ENCODE results near the gene SLC22A23.

SLC22A23 gene

DNA sequence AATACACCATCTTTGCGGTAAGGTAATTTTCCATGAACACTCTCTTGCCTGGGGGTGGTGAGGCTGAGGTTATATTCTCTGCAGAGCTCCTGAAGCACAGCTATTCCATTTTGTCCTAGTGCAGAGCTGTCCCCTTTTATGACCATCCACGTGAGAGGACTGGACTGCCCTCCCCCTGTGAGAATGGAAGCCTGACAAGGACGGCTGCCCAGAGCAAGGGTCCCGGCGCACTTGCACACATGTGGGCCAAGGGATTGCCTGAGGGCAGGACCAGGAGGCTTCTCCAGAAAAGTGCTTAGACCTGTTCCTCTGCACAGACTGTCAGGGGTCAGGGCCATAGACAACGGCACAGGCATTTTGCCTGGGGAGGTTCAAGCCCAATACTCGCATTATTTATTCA, 48.2 kb downstream of the SLC22A23 start:
- peak overlapping the region; percentile 96 for H3K27ac ChIP-seq
- TF ChIP-seq CTCF (IDR thresholded peaks at IDR 0.05): no peak
- no peak for TF ChIP-seq ZFX (IDR thresholded peaks at IDR 0.05; ENCODE audit: borderline replicate concordance)

DNA sequence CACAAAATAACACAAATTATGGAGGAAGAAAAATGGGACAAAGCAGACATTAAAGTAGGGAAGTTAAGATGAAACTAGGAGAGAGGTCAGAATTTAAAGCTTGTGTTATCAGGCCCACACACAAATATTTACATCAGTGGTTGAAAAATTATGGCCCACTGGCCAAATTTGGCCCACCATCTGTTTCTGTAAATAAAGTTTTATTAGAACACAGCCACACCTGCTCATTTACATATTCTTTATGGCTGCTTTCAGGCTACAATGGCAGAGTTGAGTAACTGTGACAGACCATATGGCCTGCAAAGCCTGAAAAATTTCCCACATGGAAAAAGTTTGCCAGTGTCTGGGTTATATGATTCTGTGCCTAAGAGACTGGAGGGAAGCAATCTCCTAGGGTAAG, 49.0 kb downstream of the SLC22A23 start:
- peak overlapping the region; percentile 96 for H3K27ac ChIP-seq
- TF ChIP-seq ZFX (IDR thresholded peaks at IDR 0.05; ENCODE audit: borderline replicate concordance): no peak
- no peak for TF ChIP-seq CTCF (IDR thresholded peaks at IDR 0.05)

DNA sequence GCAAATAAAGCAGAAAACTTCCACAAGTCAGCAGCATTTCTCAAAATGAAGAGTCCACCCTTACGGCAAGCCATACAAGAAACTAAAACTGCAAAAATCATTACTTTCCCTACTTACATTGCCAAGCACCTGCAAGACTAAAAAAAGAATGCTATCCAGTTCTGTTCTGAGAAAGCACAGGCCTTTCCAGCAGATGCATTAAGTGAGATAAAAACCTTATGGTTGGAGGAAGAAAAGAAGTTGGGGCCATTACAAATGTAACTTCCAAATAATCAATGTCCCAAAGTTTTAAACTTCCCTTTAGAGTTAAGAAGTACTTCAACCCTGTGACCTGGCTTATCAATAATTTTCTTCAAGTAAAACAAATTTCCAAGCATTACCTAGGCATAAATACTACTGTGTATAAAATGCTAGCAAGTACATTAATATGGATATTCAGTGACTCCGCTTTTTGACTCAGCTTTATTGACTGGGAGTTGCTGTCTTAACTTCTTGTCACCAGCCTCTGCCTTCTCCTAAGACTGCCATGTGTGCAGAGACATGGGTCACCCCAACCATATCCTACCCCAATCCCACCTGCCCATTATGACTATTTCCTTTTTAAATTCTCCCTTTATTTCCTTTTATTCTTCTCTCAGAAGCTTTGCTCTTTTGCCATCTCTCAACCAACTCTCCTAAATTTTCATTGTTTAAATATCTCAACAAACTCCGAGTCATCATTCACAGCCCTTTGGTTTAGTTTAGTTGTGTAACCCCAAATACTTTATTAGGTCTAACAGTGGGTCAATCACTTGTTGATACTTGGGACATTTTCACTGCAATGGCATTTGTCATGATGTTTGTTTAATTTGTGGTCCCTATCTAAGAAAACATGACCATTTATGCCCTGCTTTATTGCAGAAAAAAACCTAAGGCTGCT, 49.7 kb downstream of the SLC22A23 start:
- peak overlapping the region; percentile 96 for H3K27ac ChIP-seq
- TF ChIP-seq ZFX (IDR thresholded peaks at IDR 0.05; ENCODE audit: borderline replicate concordance) (no peak), CTCF (IDR thresholded peaks at IDR 0.05) (no peak)

DNA sequence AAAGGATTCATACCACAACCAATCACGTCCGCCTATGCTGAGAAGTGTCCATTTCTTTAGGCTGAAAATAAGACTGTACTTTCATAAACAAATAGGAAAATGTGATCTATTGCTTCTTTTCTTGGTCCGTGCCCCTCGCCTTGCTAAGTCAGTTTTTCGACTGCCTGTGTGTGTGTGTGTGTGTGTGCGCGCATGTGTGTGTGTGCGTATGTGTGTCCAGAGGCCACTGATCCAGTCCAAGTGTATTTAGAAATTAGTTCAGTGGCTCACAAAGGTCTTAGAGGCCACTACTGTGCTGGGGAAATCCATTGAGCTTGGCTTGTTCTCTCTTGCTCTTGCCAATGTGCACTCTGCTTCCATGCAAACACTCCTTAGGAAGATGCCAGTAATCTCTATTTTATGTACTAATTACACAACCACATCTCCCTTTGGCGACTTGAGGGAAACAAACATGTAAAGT, 50.5 kb downstream of the SLC22A23 start:
- TF ChIP-seq CTCF (IDR thresholded peaks at IDR 0.05) (no peak), ZFX (IDR thresholded peaks at IDR 0.05; ENCODE audit: borderline replicate concordance) (no peak)
- H3K27ac ChIP-seq: peak overlapping the region; percentile 96

GRCh38 chr6:3405679-3406078, 51.2 kb downstream of the SLC22A23 start:
- H3K27ac ChIP-seq: peak overlapping the region; percentile 96
- no peak for TF ChIP-seq ZFX (IDR thresholded peaks at IDR 0.05; ENCODE audit: borderline replicate concordance)
- no peak for TF ChIP-seq CTCF (IDR thresholded peaks at IDR 0.05)

- TF ChIP-seq ZFX (IDR thresholded peaks at IDR 0.05; ENCODE audit: borderline replicate concordance) (no peak), CTCF (IDR thresholded peaks at IDR 0.05) (no peak)
- H3K27ac ChIP-seq: peak overlapping the region; percentile 96
Measured at GRCh38 chr6:3405182-3405518, 51.7 kb downstream of the SLC22A23 start.

Data from 22Rv1 (cell line).